Kidney capillary endothelial cell (primary cell): ENCODE data around the gene RNU11.
"Not testable (repeated sequence)": the region's sequence is repeated elsewhere in the genome, so short reads cannot be mapped to it uniquely, and the experiment has no call there.

Experiments
- DNase-seq: peaks from one replicate; pipeline ENCODE4 v3.0.0-alpha.2; 2018; ENCODE audit warnings: low spot score

The RNU11 gene

DNA sequence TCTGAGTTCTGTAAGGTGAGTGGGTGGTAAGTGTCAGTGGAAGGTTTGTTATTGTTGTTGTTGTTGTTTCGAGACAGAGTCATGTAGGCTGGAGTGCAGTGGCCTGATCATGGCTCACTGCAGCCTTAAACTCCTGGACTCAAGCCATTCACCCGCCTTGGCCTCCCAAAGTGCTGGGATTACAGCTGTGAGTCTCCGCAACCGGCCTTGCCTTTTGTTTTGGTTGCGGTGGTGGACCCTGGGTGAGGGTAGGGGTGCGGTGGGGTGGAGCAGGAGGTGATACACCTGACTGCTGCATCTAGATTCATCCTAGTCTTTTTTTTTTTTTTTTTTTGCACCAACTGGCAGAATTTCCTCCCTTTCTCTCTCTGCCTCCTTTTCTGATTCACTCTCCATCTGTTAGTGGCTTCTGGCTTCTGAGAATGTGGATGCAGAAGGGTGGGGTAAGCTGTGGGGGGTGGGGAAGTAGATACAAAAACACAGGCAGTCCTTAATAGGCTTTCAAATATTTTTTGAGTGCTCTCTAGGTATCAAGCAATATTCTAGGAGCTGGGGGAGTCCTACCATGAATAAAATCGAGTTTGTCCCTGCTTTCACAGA is 15.6 kb downstream of the RNU11 start:
- no peak for DNase-seq

DNA sequence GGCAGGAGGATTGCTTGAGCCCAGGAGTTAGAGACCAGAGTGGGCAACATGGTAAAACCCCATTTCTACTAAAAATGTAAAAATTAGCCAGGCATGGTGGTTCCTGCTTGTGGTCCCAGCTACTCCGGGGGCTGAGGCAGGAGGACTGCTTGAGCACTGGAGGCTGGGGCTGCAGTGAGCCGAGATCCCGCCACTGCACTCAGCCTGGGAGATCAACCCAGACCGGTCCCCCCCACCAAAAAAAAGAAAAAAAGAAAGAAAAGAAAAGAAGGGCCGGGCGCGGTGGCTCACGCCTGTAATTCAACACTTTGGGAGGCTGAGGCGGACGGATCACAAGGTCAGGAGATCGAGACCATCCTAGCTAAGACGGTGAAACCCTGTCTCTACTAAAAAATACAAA is 18.4 kb downstream of the RNU11 start:
- DNase-seq: no peak

DNA sequence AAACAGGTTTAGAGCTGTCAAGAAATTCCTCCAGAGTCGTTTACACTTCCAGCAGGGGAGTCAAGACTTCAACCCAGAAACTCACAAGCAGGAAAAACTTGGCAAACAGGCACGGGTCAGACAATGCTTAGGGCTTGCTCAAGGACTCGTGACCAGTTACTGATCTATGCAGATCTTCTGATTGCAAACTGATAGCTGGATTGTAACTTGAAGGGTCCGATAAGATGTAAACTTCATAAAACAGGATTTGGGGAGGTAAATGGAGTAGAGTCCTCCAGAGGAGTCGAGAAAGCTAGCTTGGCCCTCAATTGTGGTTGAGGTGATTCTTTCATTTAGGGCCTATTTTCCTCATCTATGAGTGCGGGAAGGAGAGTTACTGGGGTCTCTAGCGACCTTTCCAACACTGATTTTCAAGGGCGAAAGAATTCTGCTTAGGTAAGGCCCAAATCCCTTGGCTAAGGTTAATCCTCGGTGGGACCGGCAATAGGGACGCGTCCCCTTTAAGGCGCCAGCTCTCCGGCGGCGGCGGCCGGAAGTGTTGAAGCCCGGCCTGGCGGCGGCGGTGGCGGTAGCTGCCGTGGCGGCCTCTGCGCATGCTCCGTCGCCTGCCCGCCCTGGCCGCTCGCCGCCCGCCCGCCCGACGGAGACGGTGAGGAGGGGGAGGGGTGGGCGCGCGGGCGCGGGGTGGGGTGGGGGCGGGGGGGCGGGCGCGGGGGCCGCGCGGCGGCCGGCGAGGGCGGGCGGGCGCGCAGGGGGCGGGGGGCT is 20.0 kb downstream of the RNU11 start, which contains the start of gene GMEB1:
Gene GMEB1 (plus strand): TSS at position 594 of the 765 bp plus-strand sequence. CDS start 14,829 bp downstream, outside the sequence.
- DNase-seq: peak; percentile 79

DNA sequence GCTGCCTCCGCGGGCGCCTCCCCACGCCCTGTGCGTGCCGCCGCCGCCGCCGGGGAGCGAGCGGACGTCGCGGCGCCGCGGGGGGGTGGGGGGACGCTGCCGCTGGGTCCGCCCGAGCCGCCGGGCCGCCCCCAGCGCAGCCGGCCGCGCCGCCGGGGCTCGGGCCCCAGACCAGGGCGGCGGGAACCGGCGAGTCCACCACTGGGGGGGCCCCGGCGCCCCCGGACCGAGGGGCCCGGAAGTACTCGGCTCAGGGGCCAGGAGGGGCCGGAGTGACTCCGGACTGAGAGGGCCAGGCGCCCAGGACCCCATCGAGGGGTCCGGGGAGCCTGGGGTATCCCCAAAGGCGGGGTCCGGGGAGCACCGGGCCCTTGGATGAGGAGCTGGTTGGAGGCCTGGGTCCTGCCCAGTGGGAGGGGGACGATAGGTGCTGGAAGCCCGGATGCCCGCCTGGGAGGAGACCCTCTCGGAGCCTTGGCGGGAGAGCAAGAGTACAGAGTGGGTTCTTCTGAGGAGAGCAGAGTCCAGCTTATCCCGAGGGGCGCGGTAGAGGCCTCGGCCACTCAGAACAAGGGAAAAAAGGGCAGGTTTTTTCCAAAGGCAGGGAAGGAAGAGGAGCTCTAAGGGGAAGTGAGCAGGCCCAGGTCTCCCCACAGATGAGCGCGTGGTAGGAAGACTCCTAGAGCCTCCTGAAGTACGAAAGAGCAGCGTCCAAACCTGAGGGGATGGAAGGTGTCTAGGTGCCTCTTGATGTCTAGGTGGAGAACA is 20.7 kb downstream of the RNU11 start:
- DNase-seq: peak; percentile 49

DNA sequence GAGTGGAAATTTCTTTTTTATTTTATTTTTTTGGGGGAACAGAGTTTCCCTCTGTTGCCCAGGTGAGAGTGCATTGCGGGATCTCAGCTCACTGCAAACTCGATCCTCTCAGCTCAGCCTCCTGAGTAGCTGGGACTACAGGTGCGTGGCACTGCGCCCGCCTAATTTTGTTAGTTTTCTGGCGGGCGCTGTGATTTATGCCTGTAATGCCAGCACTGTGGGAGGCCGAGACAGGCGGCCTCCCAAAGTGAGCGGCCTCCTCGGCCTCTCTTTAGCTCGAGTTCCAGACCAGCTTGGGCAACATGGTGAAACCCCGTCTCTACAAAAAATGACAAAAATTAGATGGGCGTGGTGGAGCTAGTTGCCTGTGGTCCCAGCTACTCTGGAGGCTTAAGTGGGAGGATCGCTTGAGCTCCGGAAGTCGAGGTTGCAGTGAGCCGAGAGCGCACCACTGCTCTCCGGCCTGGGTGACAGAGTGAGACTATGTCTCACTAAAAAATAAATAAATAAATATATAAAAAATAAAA is 22.9 kb downstream of the RNU11 start:
- no peak for DNase-seq

DNA sequence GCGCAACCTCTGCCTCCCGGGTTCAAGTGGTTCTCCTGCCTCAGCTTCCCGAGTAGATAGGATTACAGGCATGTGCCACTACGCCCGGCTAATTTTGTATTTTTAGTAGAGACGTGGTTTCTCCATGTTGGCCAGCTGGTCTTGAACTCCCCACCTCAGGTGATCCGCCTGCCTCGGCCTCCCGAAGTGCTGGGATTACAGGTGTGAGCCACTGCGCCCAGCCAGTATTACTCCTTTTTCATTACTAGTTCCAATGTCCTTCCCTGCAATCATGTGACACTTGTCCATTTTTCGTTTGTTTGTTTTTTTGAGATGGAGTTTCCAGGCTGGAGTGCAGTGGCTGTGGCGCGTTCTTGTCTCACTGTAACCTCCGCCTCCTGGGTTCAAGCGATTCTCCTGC is 24.6 kb downstream of the RNU11 start:
- not testable (repeated sequence) for DNase-seq

DNA sequence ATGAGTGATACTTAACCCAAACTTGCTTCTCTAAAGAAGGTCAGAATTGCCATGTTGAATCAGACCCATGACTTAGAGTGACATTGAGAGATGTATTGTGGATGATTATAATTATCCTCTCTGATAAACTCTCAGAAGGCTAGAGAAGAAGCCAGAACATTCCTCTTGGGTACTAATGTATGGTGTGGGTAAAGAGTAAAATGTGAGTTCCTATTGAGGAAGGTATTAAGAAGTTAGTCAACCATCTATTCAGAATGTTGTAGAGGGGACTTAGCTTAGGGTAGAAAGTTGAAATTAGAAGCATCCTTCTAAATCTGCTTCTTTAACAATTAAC is 27.5 kb downstream of the RNU11 start:
- no peak for DNase-seq

DNA sequence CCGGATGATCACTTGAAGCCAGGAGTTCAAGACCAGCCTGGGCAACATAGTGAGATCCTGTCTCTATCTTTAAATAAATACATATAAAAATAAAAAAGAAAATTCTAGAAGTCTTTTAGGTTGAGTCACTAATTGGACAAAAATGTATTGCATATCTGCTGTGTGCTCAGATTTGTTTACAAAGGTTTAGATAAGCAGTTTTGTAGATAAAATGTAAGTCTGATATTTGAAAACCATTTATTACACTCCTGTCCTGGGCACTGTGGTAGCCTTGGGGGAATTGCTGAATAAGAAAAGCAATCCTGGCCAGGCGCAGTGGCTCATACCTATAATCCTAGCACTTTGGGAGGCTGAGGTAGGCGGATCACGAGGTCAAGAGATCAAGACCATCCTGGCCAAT is 31.8 kb downstream of the RNU11 start:
- no peak for DNase-seq

DNA sequence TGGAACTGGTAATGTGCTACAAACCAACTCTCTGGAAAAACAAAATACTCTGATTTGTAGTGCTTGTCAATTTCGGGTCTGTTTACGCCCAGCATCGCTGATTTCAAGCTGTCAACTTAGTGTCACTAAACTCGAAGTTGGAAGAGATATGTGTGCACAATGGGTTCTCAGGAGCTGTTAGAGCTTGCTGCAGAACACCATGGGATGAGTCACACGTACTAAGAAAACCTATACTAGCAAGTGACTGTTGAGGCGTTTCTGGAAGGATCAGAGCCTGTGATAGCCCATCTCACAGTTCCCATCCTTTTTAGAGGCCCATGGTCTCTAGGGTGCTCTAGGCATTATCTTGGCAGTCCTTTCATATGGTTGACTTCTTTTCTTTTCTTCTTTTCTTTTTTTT is 34.4 kb downstream of the RNU11 start:
- DNase-seq: no peak

DNA sequence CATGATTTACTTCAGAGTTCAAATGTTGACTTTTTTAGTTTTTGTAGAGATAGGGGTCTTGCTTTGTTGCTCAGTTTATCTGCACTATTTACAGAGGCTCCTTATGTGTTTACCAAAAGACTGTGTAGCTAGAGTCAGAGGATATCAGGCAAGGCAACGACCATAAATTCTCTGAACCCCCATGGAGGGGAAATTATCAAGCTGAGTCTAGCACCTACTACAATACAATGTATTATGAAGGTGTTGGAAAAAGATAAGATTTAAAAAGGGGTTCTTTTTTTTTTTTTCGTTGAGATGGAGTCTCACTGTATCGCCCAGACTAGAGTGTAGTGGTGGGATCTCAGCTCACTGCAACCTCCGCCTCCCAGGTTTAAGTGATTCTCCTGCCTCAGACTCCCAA is 36.5 kb downstream of the RNU11 start:
- no peak for DNase-seq

DNA sequence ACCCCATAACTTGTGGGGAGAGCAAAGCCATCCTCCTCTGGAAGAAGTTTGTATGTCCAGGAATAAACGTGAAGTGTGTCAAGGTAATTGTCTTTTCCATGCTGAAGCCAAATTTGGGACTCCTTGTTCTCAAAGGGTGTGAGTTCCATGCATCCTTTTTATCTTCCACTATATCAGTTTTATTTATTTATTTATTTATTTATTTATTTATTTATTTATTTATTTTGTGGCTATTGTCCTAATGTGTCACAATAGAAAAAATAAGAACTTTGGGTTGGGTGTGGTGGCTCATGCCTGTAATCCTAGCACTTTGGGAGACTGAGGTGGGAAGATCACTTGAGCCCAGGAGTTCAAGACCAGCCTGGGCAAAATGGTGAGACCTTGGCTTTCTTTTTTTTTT is 43.2 kb downstream of the RNU11 start:
- not testable (repeated sequence) for DNase-seq
